Urothelium cell line (cell line): ENCODE measurements around the gene NKAPD1.
A peak's percentile ranks its signal among the peaks of the same experiment; 100 is the strongest.
"Not testable (repeated sequence)": the region's sequence is repeated elsewhere in the genome, so short reads cannot be mapped to it uniquely, and the experiment has no call there.

Experiments
- DNase-seq: peaks from one replicate; pipeline ENCODE4 v3.0.0; 2011; ENCODE audit warnings: low spot score, mixed read lengths
- FAIRE-seq: peaks from 2 replicates; lab custom pipeline; 2011; peaks lifted over from hg19 to GRCh38; lab: Jason Lieb, UNC

The NKAPD1 gene, protein sequence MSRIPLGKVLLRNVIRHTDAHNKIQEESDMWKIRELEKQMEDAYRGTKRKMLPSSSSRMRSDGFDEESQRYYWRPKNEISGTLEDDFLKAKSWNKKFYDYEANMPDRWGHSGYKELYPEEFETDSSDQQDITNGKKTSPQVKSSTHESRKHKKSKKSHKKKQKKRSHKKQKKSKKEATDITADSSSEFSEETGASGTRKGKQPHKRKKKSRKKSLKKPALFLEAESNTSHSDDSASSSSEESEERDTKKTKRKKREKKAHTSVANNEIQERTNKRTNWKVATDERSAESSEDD

DNA sequence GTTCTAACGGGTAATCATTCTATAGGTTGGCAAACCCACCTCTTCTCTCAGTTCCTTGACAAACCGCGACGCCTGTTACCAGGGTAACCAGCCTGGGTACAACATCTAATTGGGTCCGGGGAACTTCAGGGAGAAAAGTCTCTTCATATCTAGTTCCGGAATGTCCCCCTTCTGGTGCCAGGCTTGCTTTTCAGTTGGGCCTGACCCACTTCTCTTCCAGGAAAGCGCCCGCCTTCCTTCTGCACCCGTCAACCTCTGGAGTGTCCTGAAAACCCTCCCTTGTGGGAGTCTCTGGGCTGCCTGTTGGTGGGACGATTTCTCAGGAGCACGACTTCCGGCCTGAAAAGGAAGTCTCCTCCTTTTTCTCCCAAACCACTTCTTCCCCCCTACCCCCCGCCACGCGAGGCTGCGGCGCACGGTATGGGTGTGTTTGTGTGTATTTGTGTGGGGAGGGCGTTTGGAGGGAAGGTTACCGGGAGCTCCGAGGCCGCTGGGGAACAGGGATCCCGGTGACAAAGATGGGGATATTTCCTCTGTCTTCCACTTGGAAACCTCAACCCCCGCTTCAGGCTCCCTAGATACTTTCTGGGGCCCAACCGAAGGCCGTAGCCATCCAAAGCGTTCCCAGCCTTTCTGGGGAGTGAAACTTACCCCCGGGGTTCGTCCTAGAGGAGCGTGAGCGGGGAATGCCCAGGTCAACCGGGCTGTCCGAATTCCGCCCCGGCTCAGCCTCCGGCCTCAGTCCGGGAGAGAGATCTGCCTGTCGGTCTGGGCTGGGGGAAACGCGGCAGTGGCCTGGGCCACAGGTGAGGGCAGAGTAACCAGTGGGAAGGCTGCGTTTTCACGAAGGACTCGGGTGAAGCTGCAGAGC is at the start of gene NKAPD1, which contains the start of gene PIH1D2:
TSS of gene NKAPD1 (plus strand) at position 359 of the 871 bp plus-strand sequence. CDS start 1,276 bp downstream, outside the sequence.
TSS of gene PIH1D2 (minus strand) at position 77 of the 871 bp plus-strand sequence. CDS start 843 bp downstream, outside the sequence.
- peak; percentile 66 for FAIRE-seq

GRCh38 chr11:112024773-112025678 is 49.1 kb upstream of the NKAPD1 start, which contains the start of gene DLAT:
TSS of gene DLAT (plus strand) at chr11:112025408. CDS start at chr11:112025473, 65 bp downstream.
- DNase-seq (peak; percentile 89), FAIRE-seq (peak; percentile 96)

More for the DNA sequence above, at the start of gene NKAPD1, which contains the start of gene PIH1D2:
- peak; percentile 88 for DNase-seq

- FAIRE-seq (no peak), DNase-seq (peak; percentile 30)
These were observed 48.4 kb upstream of the NKAPD1 start for GRCh38 chr11:112025707-112026106.

DNA sequence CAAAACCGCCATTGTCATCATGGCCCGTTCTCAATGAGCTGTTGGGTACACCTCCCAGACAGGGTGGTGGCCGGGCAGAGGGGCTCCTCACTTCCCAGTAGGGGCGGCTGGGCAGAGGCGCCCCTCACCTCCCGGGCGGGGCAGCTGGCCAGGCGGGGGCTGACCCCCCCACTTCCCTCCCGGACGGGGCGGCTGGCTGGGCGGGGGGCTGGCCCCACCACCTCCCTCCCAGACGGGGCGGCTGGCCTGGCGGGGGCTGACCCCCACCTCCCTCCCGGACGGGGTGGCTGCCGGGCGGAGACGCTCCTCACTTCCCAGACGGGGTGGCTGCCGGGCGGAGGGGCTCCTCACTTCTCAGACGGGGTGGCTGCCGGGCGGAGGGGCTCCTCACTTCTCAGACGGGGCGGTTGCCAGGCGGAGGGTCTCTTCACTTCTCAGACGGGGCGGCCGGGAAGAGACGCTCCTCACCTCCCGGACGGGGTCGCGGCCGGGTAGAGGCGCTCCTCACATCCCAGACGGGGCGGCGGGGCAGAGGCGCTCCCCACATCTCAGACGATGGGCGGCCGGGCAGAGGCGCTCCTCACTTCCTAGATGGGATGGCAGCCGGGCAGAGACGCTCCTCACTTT is 47.2 kb upstream of the NKAPD1 start:
- DNase-seq, FAIRE-seq: not testable (repeated sequence)

- no peak for DNase-seq
- no peak for FAIRE-seq
These were observed 44.6 kb upstream of the NKAPD1 start for GRCh38 chr11:112029460-112029859.

DNA sequence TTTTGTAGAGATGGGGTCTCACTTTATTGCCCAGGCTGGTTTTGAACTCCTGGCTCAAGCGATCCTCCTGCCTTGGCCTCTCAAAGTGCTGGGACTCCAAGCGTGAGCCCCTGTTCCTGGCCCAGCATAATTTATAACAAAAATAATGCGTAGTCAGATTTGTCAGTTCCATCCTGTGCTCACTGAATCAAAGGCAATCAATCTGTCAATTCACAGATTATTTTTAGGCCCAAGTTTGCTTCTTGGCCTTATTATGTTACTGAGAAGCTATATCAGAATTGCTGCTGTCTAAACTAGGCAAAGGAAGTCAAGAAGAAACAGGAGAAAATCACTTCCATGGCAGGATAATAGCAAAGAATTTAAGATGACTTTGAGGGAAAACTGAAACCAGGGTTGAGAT is 40.2 kb upstream of the NKAPD1 start:
- FAIRE-seq = no peak
- DNase-seq = no peak

DNA sequence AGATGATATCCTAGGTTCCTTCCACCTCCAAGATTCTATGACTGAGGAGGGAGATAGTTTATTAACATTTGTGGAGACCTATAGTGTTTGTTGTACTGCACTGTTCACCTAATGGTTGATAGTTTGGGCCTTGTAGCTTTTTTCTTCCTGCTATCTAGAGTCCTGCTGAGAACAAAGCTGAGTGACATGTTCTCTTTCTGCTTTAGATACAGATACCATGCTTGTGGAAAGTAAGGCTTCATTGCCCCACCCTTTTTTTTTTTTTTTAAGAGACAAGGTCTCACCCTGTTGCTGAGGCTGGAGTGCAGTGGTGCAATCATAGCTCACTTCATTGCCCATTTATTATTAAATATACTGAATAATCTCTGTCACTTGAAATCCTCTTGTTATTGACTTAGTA is 36.6 kb upstream of the NKAPD1 start:
- FAIRE-seq = no peak
- DNase-seq = no peak

DNA sequence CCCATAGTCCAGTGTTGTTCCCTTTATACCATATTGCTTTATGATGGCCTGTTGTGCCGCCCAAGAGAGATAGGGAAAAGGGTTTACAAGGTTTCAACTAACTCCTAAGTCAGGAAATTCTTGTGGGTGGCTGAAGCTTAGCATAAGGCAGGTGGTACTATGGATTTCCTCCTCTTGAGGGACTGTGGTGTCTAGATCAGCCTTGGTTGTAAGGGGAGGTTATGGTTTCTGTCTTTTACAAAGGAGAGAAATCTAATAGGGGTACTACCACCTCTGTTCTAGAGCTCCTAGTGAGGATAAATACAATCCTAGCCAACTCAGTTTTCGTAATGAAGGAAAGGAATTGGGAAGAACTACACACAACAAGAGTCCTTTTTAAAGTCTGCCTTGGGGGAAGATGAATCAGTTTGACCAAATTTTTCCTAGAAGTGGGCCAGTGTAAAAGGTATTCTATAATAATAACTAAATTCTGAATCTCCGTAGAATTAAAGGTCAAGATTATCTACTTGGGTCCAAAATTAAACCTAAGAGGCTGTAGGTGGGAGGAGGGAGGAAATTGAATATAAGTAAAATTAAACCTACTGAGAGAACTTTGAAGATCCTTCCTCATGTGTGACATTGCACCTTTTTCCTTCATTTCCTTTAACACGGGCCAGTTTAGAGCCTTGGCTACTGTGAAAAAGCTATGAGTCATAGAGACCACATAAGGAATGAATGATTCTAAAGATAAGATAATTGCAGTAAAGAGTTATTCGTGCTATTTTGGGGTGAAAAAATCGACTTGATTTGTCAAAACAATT is 31.7 kb upstream of the NKAPD1 start:
- DNase-seq (peak; percentile 13), FAIRE-seq (peak; percentile 20)

GRCh38 chr11:112042961-112043304 is 31.2 kb upstream of the NKAPD1 start:
- no peak for FAIRE-seq
- no peak for DNase-seq

- DNase-seq (no peak), FAIRE-seq (no peak)
These were observed 29.1 kb upstream of the NKAPD1 start for GRCh38 chr11:112044961-112045360.

GRCh38 chr11:112046647-112047046 is 27.5 kb upstream of the NKAPD1 start:
- FAIRE-seq, DNase-seq: not testable (repeated sequence)

DNA sequence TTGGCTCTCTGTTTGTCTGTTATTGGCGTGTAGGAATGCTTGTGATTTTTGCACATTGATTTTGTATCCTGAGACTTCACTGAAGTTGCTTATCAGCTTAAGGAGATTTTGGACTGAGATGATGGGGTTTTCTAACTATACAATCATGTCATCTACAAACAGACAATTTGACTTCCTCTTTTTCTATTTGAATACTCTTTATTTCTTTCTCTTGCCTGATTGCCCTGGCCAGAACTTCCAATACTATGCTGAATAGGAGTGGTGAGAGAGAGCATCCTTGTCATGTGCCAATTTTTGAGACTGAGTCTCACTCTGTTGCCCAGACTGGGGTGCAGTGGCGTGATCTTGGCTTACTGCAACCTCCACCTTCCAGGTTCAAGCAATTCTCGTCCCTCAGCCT is 25.8 kb upstream of the NKAPD1 start:
- FAIRE-seq = not testable (repeated sequence)

GRCh38 chr11:112049777-112050176 is 24.3 kb upstream of the NKAPD1 start:
- no peak for FAIRE-seq

More for the DNA sequence above, 25.8 kb upstream of the NKAPD1 start:
- not testable (repeated sequence) for DNase-seq

DNA sequence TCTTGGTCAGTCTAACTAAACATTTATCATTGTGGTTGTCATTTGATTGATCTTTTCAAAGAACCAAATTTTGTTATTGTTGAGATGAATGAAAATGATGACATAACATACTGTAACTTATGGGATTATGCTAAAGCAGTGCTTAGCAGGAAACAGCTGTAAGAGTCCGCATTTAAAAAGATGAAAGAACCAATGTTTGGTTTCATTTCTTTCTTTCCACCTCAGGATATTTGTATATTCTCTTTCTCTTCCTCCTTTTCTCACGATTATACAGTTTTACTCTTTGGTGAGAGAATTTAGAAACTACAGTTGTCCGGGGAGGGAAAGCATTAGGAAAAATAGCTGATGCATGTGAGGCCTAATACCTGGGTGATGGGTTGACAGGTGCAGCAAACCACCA is 23.4 kb upstream of the NKAPD1 start:
- DNase-seq (no peak), FAIRE-seq (no peak)

More at GRCh38 chr11:112049777-112050176, 24.3 kb upstream of the NKAPD1 start:
- no peak for DNase-seq

DNA sequence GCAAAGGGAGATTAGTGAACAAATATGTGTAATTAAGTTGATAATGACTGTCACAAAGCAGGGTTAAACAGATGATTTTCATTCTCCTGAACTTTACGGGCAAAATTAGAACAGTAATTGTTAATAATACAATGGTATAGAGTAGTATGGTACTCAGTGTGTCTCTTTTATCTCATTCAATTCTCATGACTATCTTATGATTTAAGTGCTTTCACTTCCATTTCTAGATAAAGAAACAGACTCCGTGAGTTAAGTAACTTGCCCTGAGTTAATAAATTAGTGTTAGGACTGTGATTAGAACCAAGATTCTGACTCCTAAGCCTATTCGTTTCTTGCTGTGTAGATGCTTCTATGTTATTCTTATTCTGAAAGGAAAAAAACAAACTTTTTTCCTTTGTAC is 22.3 kb upstream of the NKAPD1 start:
- FAIRE-seq (no peak), DNase-seq (no peak)

DNA sequence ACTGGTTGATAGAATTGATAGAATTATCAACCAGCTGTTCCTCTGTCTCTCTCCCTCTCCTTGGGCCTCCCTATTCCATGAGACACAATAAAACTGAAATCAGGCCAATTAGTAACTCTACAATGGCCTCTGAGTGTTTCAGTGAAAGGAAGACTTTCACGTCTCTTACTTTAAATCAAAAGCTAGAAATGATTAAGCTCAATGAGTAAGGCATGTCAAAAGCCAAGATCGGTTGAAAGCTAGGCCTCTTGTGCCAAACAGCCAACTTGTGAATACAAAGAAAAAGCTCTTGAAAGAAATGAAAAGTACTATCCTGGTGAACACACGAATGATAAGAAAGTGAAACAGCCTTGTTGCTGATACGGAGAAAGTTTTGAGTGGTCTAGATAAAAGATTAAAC is 16.9 kb upstream of the NKAPD1 start:
- FAIRE-seq = no peak
- DNase-seq = no peak

GRCh38 chr11:112058103-112058502 is 16.0 kb upstream of the NKAPD1 start:
- DNase-seq (no peak), FAIRE-seq (no peak)

GRCh38 chr11:112062923-112063322 is 11.2 kb upstream of the NKAPD1 start:
- DNase-seq (no peak), FAIRE-seq (no peak)

- no peak for DNase-seq
- FAIRE-seq = no peak
These were observed 8.6 kb downstream of the NKAPD1 start for GRCh38 chr11:112082729-112083128.
